ENCODE measurements around the gene ENPP7.

The ENPP7 gene

GRCh38 chr17:79732254-79732653 lies 1.5 kb downstream of the ENPP7 start:
- no peak for DNase-seq (ENCODE audit: low spot score)

DNA sequence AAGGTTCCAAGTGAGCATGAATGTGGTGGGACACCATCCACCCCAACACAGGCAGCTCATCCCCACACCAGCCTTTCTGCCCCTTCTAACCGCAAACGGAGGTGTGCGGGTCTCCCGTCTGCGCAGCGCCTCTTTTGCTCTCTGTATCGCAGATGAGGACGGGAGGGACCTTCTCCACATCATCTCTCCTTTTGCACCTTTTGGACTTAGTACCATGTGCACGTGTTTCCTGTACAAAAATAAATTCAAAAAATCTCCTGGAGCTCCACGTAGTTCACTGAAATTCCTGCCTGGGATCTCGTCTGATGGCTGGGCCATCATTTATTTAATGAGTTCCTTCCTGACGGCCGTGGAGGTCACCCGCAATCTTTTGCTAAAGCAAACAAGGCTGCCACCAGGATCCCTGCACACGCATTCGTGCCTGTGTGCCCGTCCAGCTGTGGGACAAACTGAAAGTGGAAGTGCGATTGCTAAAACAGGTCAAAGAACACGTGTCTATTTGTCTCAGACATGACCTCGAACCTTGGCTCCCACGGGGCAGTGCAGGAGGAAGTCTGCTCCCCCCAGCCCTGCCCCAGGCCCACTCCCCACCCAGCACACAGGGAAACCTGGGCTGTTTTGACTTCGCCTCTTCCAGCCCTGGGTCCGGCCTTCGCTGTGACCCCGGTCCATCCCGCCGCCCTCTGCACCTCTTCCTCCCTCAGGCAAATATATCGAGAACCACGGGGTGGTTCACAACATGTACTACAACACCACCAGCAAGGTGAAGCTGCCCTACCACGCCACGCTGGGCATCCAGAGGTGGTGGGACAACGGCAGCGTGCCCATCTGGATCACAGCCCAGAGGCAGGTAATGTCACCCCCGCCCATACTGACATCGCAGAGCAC lies 2.3 kb downstream of the ENPP7 start:
- DNase-seq (ENCODE audit: low spot score): no peak

DNA sequence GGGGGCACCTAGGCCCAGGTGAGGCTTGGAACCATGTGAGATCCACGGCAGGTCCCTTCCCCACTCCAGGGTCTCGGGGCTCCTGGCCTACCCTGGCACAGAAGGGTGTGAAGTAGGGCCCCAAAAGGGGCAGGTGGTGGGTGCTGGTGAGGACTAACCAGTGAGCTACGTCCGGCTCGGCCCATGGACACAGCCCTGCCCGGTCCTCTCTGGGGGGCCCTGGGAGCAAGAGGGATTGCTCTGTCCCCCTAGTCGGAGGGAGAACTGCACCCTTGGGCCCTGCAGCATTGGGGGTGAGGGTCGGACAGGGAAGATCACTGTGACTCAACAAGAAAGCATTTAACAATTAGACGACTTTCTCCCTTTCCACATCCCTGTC lies 2.9 kb downstream of the ENPP7 start:
- DNase-seq (ENCODE audit: low spot score): no peak

- no peak for DNase-seq (ENCODE audit: low spot score)
Observed at GRCh38 chr17:79735096-79735495, 4.4 kb downstream of the ENPP7 start.

DNA sequence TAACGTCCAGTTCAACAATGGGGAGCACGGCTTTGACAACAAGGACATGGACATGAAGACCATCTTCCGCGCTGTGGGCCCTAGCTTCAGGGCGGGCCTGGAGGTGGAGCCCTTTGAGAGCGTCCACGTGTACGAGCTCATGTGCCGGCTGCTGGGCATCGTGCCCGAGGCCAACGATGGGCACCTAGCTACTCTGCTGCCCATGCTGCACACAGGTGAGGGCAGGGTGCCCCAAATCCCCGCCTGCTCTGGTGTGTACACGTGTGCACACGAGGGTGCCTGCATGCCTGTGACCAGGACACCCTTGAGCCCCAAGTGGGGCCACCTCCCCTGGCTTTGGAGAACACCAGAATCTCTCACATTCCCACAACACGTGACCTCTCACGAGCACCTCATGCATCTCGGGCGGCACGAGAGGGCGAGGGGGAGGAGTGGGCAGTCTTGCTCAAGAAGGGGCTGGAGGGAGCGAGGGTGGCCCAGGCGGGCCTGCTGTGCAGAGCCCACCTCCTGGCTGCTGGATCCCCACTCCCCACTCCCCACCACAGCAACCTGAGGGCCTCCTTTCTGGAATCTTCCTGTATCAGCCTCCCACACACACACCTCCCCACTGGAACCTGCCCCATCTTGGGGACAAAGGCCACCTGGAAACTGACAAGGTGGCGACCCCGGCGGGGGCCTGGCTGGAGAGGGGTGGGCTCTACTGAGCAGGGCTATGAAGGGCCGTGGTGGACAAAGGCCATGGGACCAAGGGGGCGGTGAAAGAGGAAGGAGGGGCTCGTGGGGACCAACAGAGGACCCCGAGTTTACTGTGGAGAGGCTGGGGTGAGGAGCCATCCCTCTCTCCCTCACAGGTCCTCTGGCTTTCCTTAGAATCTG lies 6.5 kb downstream of the ENPP7 start:
- DNase-seq (ENCODE audit: low spot score): no peak

DNA sequence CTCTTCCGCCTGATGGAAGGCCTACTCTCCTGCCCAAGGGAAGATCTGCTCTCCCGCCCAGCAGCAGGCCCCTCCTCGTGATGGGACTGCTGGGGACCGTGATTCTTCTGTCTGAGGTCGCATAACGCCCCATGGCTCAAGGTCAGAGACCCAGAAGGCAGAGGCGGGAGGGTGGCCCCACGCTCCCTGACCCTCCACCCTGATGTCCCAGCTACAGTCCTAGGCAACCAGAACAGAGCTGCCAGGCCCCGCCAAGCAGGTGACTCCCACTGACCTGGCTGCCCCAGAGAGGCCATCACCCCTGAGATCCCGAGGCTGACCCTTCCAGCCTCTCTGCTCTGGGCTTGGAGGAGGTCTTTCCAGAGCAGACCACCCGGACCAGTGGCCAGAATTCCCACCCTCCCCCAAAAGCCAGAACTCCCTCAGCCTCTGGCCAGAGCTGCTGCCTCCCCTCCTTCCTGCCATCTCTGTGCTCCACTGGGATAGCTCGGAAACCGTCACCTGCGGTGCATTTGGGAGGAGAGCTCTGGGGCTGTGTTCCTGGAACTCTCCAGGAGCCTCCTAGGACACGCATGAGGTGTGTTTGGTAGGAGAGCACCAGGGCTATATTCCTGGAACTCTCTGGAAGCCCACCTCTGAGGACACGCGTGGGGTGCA lies 7.3 kb downstream of the ENPP7 start:
- DNase-seq (ENCODE audit: low spot score): no peak

DNA sequence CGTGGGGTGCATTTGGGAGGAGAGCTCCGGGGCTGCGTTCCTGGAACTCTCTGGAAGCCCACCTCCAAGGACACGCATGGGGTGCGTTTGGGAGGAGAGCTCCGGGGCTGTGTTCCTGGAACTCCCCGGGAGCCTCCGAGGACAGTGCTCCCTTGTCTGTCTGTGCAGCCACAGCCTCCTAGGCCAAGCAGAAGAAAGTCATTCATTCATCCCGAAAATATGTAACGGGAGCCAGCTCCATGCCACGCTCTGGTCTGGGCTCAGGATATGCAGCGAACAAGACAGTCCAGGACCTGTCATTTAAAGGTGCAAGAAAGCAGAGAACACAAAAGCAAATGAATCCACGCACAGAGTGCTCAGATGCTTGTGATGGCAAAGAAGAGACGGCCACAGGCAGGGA lies 7.9 kb downstream of the ENPP7 start:
- no peak for DNase-seq (ENCODE audit: low spot score)

GRCh38 chr17:79739148-79740062 lies 8.7 kb downstream of the ENPP7 start:
- no peak for DNase-seq (ENCODE audit: low spot score)

DNA sequence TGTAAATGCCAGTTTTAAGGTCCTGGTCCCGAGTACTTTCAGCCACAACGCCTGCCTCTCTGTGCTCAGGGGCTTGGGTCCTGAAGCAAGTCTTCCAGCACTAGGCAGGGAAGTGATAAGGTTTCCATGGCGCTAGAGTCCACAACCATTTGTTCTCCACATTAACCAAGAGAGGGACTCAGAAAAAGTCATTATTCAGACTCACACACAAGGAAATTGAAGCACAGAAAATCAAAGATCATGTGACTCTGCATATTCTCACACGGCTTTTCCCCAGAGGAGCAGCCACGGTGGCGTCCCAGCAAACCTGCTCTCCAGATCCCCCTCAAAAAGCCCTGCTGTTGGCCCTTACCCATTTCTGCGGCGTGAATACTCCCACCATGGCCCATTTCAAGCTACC lies 9.7 kb downstream of the ENPP7 start:
- DNase-seq (ENCODE audit: low spot score): no peak

GRCh38 chr17:79741401-79741750 lies 10.6 kb downstream of the ENPP7 start:
- DNase-seq (ENCODE audit: low spot score): no peak

GRCh38 chr17:79741751-79742588 lies 11.2 kb downstream of the ENPP7 start:
- peak; percentile 50 for DNase-seq (ENCODE audit: low spot score)

- DNase-seq (ENCODE audit: low spot score): no peak
Observed at GRCh38 chr17:79742589-79742918, 11.8 kb downstream of the ENPP7 start.

DNA sequence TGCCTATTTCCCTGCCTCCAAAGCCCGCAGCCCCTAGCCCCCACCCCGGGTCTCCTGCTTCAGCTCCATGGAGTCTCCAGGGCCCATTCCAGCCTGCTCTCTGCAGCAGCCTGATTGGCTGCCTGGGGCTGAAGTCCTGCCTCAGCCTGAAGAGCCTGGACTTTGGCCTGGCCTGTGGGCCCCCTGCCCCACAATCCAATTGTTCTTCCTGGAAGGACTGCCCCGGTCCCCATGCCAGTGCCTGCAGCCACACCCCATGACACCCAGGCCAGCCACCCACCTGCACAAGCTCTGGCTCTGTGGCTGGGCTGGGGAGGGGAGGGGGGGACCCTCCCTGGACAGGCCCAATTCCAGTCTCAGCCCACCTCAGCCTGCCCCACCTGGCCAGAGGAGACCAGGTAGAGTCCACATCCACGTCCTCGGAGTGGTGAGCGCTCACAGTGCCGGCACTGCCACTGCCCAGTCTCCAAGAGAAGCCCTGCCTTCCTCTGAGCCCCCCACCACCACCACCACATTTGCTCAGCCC lies 12.3 kb downstream of the ENPP7 start:
- DNase-seq (ENCODE audit: low spot score): no peak

DNA sequence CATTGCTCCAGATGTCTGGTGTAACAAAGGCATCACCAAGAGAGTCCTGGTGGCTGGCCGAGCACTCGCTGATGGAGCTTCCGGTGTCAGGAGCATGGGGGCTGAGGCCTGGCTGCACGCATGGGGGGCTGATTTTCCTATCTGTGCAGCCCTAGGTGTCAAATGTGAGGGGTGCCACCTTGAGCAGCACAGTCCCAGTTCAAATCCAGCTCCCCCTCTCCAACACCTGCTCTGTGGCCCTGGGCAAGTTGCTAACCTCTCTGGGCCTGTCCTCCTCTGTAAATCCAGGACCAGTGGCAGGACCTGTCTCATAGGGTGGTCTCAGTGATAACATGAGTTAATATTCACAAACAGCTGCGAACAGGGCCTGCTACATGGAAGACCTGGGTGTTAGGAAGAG lies 12.9 kb downstream of the ENPP7 start:
- no peak for DNase-seq (ENCODE audit: low spot score)

DNA sequence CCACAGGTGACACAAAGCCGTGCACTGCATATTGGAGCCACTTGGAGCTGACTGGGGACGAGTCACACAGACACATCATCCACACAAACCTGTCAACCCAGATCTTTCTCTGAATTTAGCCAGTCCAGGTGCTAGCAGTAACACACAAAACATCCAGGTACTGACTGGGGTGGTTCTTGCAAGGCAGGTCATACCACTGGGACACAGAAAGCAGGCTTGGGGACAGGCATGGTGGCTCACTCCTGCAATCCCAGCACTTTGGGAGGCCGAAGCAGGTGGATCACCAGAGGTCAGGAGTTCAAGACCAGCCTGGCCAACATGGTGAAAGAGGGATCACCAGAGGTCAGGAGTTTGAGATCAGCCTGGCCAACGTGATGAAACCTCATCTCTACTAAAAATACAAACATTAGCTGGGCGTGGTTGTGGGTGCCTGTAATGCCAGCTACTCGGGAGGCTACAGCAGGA lies 14.9 kb downstream of the ENPP7 start:
- no peak for DNase-seq (ENCODE audit: low spot score)

- no peak for DNase-seq (ENCODE audit: low spot score)
Observed at GRCh38 chr17:79746889-79747507, 16.3 kb downstream of the ENPP7 start.

- no peak for DNase-seq (ENCODE audit: low spot score)
Observed at GRCh38 chr17:79747508-79748294, 17.0 kb downstream of the ENPP7 start.

DNA sequence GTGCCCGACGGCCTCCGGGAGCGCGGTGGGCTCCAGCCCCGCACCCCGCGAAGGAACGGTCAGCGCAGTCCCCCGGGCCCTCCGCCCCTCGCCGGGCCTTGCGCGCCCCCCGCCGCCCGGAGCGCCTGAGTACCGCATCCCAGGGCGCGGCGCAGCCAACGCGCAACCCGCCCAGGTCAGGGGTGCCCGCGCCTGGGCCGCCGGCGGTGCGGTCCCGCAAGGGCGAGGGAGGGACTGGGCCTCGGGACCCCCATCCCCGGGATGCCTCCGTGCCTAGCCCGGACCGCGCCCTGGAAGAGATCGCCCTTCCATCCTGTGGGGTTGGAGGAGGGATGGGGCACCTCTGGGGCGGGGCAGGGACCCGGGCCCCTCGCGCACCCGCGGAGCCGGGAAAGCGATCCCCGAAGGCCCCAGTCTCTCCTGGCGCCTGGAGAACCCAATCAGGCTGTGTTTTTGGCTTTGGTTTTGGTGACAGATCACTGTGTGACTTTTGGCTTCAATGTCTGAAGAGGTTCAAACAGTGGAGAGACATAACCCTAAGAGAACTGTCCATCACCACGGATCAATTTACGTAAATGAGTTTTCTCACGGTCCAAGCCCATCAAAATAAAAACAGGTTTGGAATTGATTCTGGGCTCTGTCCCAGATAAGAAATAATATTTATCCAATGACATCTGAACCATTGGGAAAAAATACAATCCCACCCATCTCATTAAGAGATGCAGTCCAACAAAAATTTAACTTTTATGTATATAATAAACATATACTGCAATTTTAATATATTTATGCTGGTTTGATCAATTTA lies 17.8 kb downstream of the ENPP7 start:
- no peak for DNase-seq (ENCODE audit: low spot score)

All from hematopoietic multipotent progenitor cell treated with erythropoietin and hydrocortisone succinate and interleukin-3 and kit ligand, for 15 days (in vitro differentiated cells).